B cell (primary cell): ENCODE measurements around the gene EIPR1. TPM values are rescaled to one million over a fixed set of nuclear protein-coding genes. Genes with fewer than 3 reads are reported as not detected.

Source experiments
- ATAC-seq: fragments of 200-7000 bp; cut with Tn5 transposase; one replicate; pipeline ENCODE4 v1.10.0; 2021; ENCODE audit warnings: low read depth, mild to moderate bottlenecking, moderate number of reproducible peaks, moderate library complexity
- CTCF ChIA-PET: fragments of 350-600 bp; sonication (Branson Sonifier 250); formaldehyde crosslinking; loops from one replicate; lab custom pipeline; 2021; ENCODE audit warnings: antibody characterized with exemption, inconsistent platforms; lab: Charles Lee
- POLR2A ChIA-PET: fragments of 350-600 bp; sonication (Branson Sonifier 250); formaldehyde crosslinking; loops from one replicate; lab custom pipeline; 2021; ENCODE audit warnings: antibody characterized with exemption; lab: Charles Lee
- DNase-seq: peaks from one replicate; pipeline ENCODE4 v3.0.0; 2013
- H2AFZ ChIP-seq: 2 replicates; pipeline ENCODE4 v1.6.1; 2012; ENCODE audit warnings: mild to moderate bottlenecking, low read depth, low read length; ENCODE audit not compliant: insufficient read depth, poor library complexity, severe bottlenecking
- H3K27ac ChIP-seq, 2 donors: 1 replicate in 1 of 2; 2 replicates in 1 of 2; pipeline ENCODE4 v1.5.1; 2012 to 2013; ENCODE audit warnings: low read length in 2 of 2, mild to moderate bottlenecking in 2 of 2, moderate library complexity in 1 of 2
- H3K27me3 ChIP-seq, 4 experiments: fragments of 200-600 bp in 1 of 4; sonication (generic) in 1 of 4; replicated peaks in 1 of 4; 1 replicate in 2 of 4; 2 replicates in 2 of 4; pipeline versions ENCODE4 v1.6.1 to v1.7.0; 2013 to 2016; ENCODE audit warnings: low read length in 3 of 4, mild to moderate bottlenecking in 2 of 4, mixed read lengths in 1 of 4, moderate library complexity in 1 of 4; ENCODE audit not compliant: insufficient read depth in 4 of 4, control insufficient read depth in 3 of 4; ENCODE audit errors: control extremely low read depth in 1 of 4
- H3K36me3 ChIP-seq, 2 experiments: replicated peaks in 1 of 2; 1 replicate in 1 of 2; 2 replicates in 1 of 2; pipeline versions ENCODE4 v1.6.1 to v1.7.1; 2013; ENCODE audit warnings: low read length in 1 of 2; ENCODE audit not compliant: insufficient read depth in 2 of 2, control insufficient read depth in 1 of 2; ENCODE audit errors: control extremely low read depth in 1 of 2, extremely low read depth in 1 of 2
- H3K4me1 ChIP-seq, 2 donors: fragments of 200-600 bp in 1 of 2; sonication (generic) in 1 of 2; 1 replicate in 1 of 2; 2 replicates in 1 of 2; pipeline versions ENCODE4 v1.5.1 to v1.6.1; 2013 to 2017; ENCODE audit warnings: low read length in 2 of 2; ENCODE audit not compliant: control insufficient read depth in 2 of 2, insufficient read depth in 2 of 2
- H3K4me2 ChIP-seq: replicated peaks from 2 replicates; pipeline ENCODE3; 2012; ENCODE audit warnings: mild to moderate bottlenecking, low read depth, low read length; ENCODE audit not compliant: poor library complexity, severe bottlenecking
- H3K4me3 ChIP-seq, 5 experiments: fragments of 200-600 bp in 1 of 5; sonication (generic) in 1 of 5; 1 replicate in 3 of 5; 2 replicates in 2 of 5; pipeline versions ENCODE4 v1.5.1 to v1.7.0; 2011 to 2016; ENCODE audit warnings: low read length in 4 of 5, mild to moderate bottlenecking in 4 of 5, low read depth in 2 of 5, control low read depth in 1 of 5, moderate library complexity in 1 of 5; ENCODE audit not compliant: insufficient read depth in 1 of 5; ENCODE audit errors: control extremely low read depth in 1 of 5, extremely low read depth in 1 of 5
- H3K79me2 ChIP-seq: fragments of 200-600 bp; sonication (generic); one replicate; pipeline ENCODE4 v1.6.0; 2016; ENCODE audit warnings: low read length; ENCODE audit not compliant: control insufficient read depth, insufficient read depth
- H3K9ac ChIP-seq: fragments of 200-600 bp; sonication (generic); 2 replicates; pipeline ENCODE4 v1.6.1; 2017; ENCODE audit warnings: mild to moderate bottlenecking, low read length, moderate library complexity
- H3K9me3 ChIP-seq, 3 donors: one replicate each; pipeline versions ENCODE4 v1.6.1 to v1.7.1; 2013; ENCODE audit warnings: low read length in 2 of 3; ENCODE audit not compliant: control insufficient read depth in 2 of 3, insufficient read depth in 1 of 3; ENCODE audit errors: control extremely low read depth in 1 of 3
- H4K20me1 ChIP-seq: 2 replicates; pipeline ENCODE4 v1.6.0; 2012; ENCODE audit warnings: mild to moderate bottlenecking, low read length; ENCODE audit not compliant: insufficient read depth, control insufficient read depth, poor library complexity, severe bottlenecking
- H3K27ac Mint-ChIP-seq: one replicate; pipeline ENCODE4 v1.8.0; 2021; ENCODE audit warnings: mixed read lengths
- H3K27me3 Mint-ChIP-seq: one replicate; pipeline ENCODE4 v1.8.0; 2021; ENCODE audit warnings: mixed read lengths
- H3K4me1 Mint-ChIP-seq: one replicate; pipeline ENCODE4 v1.8.0; 2021; ENCODE audit warnings: mixed read lengths
- H3K4me3 Mint-ChIP-seq: one replicate; pipeline ENCODE4 v1.8.0; 2021; ENCODE audit warnings: mixed read lengths
- H3K9me3 Mint-ChIP-seq: one replicate; pipeline ENCODE4 v1.8.0; 2022; ENCODE audit warnings: mixed read lengths; ENCODE audit not compliant: insufficient read depth
- EZH2 ChIP-seq: IDR thresholded peaks from 2 replicates; pipeline ENCODE4 v1.6.1; 2012; ENCODE audit warnings: borderline replicate concordance, low read depth, mild to moderate bottlenecking, moderate library complexity, low read length; ENCODE audit not compliant: insufficient read depth, poor library complexity, severe bottlenecking
- WGBS: methylation state at CpG from one replicate; pipeline ENCODE4 v1.1.5; 2013; ENCODE audit warnings: missing lambda C conversion rate; ENCODE audit not compliant: insufficient coverage; 5-methylcytosine and 5-hydroxymethylcytosine counted together
- intact Hi-C: fragments of 100-400 bp; cut with micrococcal nuclease; formaldehyde crosslinking; loops from one replicate; pipeline ENCODE4 v1.10.0; 2022
- polyA plus RNA-seq: library from polyadenylated mRNA; depleted of rRNA; stranded (reverse); fragments of >200 nt; gene quantifications from 2 replicates; pipeline ENCODE4 v1.2.3, GENCODE V29; 2012
- total RNA-seq, 2 donors: library from RNA; stranded (reverse); fragments of 120-200 nt in 1 of 2; gene quantifications; 1 replicate in 1 of 2; 2 replicates in 1 of 2; pipeline versions ENCODE4 v1.2.3 to v1.2.4, GENCODE V29; 2013 to 2022
- TF ChIP-seq, protein P1 (sequence below): fragments of 200-600 bp; IDR thresholded peaks from one replicate; pipeline ENCODE4 v1.8.0; 2022; ENCODE audit warnings: antibody characterized with exemption, mild to moderate bottlenecking

The EIPR1 gene
- total and polyA plus RNA-seq, 2 donors (not counting 1 experiment from before 2014, with no cell fraction given): 31.8 to 37.0 TPM

DNA sequence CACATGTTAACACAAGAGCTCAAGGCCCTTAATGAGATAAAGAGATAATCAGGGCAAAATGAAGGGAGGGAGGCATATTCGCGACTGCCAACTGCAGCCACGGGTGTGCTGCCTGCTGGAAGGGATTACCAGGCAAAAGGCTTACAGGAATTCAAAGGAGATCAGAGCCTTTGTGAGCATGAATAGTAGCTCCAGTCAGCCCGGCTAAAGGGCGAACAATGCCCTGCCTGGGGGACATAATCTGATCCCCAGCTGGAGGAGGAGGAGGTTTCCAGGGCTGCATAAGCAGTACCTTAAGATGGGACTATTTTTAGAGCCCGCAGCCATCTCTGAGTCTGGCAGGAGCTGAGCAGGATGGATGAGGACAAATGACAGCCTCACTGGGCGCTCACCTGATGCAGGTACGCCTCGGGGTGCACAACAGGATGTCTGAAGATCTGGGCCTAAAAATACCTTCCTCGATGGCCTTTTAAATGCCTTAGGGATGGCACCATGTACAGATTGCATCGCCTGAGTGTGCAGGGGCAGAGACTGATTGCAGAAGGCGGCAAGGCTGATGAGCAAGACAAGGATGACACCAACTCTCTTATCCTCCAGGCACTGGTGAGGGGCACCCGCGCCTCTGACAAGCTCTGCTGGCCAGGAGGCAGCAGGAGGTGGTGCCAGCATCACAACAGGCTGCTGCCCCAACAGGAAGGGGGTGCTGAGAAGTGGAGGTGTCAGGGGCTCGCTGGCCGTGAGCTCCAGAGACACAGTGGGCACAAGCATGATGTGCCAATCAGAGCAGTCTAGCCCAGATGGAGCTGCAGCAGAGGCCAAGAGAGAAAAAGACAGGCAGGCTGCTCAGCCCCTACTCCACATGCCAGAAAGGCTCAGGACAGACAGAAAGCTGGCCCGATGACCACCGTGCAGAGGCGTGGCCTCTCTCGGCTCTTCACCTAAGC, 111.4 kb downstream of the EIPR1 start:
- H3K4me1 ChIP-seq: no peaks in the 10 kb centered on the region
- peaks cover 8% of the 10 kb centered on the region for H3K79me2 ChIP-seq
- Mint-ChIP-seq H3K9me3 (no peaks in the 10 kb centered on the region), H3K27me3 (no peaks in the 10 kb centered on the region), H3K27ac (no peak overlapping the region), H3K4me3 (no peak overlapping the region), H3K4me1 (no peaks in the 10 kb centered on the region)
- intact Hi-C loops: no loop called here
- no peaks in the 10 kb centered on the region for H3K27me3 ChIP-seq
- ATAC-seq: no peak
- DNase-seq: no peak
- WGBS: 97% methylated on average over 18 of the region's 20 CpGs
- no peak for TF ChIP-seq EZH2
- TF ChIP-seq, protein P1, sequence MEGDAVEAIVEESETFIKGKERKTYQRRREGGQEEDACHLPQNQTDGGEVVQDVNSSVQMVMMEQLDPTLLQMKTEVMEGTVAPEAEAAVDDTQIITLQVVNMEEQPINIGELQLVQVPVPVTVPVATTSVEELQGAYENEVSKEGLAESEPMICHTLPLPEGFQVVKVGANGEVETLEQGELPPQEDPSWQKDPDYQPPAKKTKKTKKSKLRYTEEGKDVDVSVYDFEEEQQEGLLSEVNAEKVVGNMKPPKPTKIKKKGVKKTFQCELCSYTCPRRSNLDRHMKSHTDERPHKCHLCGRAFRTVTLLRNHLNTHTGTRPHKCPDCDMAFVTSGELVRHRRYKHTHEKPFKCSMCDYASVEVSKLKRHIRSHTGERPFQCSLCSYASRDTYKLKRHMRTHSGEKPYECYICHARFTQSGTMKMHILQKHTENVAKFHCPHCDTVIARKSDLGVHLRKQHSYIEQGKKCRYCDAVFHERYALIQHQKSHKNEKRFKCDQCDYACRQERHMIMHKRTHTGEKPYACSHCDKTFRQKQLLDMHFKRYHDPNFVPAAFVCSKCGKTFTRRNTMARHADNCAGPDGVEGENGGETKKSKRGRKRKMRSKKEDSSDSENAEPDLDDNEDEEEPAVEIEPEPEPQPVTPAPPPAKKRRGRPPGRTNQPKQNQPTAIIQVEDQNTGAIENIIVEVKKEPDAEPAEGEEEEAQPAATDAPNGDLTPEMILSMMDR: no peak
- H2AFZ ChIP-seq: no peak overlapping the region
- no peak overlapping the region for H3K27ac ChIP-seq
- no peak overlapping the region for H3K4me3 ChIP-seq
- no peak overlapping the region for H3K4me2 ChIP-seq
- no peak overlapping the region for H3K9ac ChIP-seq
- peaks cover 0 to 4% (median 0%) of the 10 kb centered on the region in 3 donors for H3K9me3 ChIP-seq
- H4K20me1 ChIP-seq: no peaks in the 10 kb centered on the region
- H3K36me3 ChIP-seq: peaks cover 0 to 12% of the 10 kb centered on the region in 2 experiments
- CTCF ChIA-PET: no interaction called here
- POLR2A ChIA-PET: no interaction called here

DNA sequence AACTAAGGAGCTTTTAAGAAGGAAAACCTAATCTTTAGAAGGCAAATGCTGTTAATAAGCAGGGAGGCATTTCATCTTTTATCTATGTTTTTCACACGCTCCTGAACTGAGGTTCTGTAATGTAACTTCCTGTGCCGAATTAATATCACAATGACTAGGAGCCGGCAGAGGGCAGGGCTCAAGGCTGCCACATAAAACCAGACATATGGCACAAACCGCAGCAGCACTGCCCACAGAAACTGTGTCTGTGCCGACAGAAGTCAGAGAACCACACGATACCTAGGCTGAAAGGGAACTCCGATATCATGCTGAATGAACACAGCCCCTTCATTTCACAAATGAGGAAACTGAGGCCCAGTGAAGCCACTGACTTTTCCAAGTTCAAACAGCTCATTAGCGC, 112.1 kb downstream of the EIPR1 start:
- no peaks in the 10 kb centered on the region for H3K27me3 Mint-ChIP-seq
- Histone ChIP-seq H3K27me3 (no peaks in the 10 kb centered on the region), H3K9ac (no peak overlapping the region), H3K4me2 (no peak overlapping the region), H2AFZ (no peak overlapping the region), H3K27ac (no peak overlapping the region), H3K4me3 (no peak overlapping the region), H3K36me3 (peaks cover 0 to 12% of the 10 kb centered on the region in 2 experiments), H3K9me3 (peaks cover 0 to 4% (median 0%) of the 10 kb centered on the region in 3 donors), H4K20me1 (no peaks in the 10 kb centered on the region), H3K4me1 (no peaks in the 10 kb centered on the region), H3K79me2 (peaks cover 8% of the 10 kb centered on the region)
- CTCF ChIA-PET: no interaction called here
- H3K27ac Mint-ChIP-seq: no peak overlapping the region
- no peak overlapping the region for H3K4me3 Mint-ChIP-seq
- DNase-seq (no peak), ATAC-seq (no peak)
- 96% methylated on average over 8 of the region's 8 CpGs for WGBS
- H3K9me3 Mint-ChIP-seq: no peaks in the 10 kb centered on the region
- POLR2A ChIA-PET: no interaction called here
- no peaks in the 10 kb centered on the region for H3K4me1 Mint-ChIP-seq
- no peak for TF ChIP-seq EZH2
- TF ChIP-seq, protein P1: no peak
- intact Hi-C loops: no loop called here
